WTC11 (cell line): ENCODE data around the gene EML6. TPM values are rescaled to one million over a fixed set of nuclear protein-coding genes. Genes with fewer than 3 reads are reported as not detected.

Source experiments
- ATAC-seq: fragments of 200-7000 bp; cut with Tn5 transposase; 2 replicates; pipeline ENCODE4 v1.10.0; 2021; ENCODE audit warnings: mild to moderate bottlenecking, moderate library complexity
- CTCF ChIA-PET: fragments of 300-600 bp; sonication (Branson Sonifier 250); formaldehyde crosslinking; loops from one replicate; lab custom pipeline; 2021; ENCODE audit warnings: antibody characterized with exemption; lab: Charles Lee
- POLR2A ChIA-PET: fragments of 350-600 bp; sonication (Branson Sonifier 250); formaldehyde crosslinking; loops from one replicate; lab custom pipeline; 2021; ENCODE audit warnings: antibody characterized with exemption; lab: Charles Lee
- DNase-seq: peaks from one replicate; pipeline ENCODE4 v3.0.0; 2021; ENCODE audit warnings: low spot score
- H3K27ac Mint-ChIP-seq: 2 replicates; pipeline ENCODE4 v1.8.0; 2021; ENCODE audit warnings: mixed read lengths
- H3K27me3 Mint-ChIP-seq: 2 replicates; pipeline ENCODE4 v1.8.0; 2021; ENCODE audit warnings: low read depth, mild to moderate bottlenecking, moderate library complexity, mixed read lengths
- H3K36me3 Mint-ChIP-seq: 2 replicates; pipeline ENCODE4 v1.8.0; 2021; ENCODE audit warnings: mixed read lengths
- H3K4me1 Mint-ChIP-seq: 2 replicates; pipeline ENCODE4 v1.8.0; 2022; ENCODE audit warnings: mixed read lengths
- H3K4me3 Mint-ChIP-seq: 2 replicates; pipeline ENCODE4 v1.8.0; 2021; ENCODE audit warnings: mild to moderate bottlenecking, moderate library complexity, mixed read lengths
- H3K9me3 Mint-ChIP-seq: 2 replicates; pipeline ENCODE4 v1.8.0; 2021; ENCODE audit warnings: mixed read lengths
- CREB1 ChIP-seq: sonication (generic); formaldehyde crosslinking; IDR thresholded peaks from 2 replicates; pipeline ENCODE4 v1.8.0; 2023; ENCODE audit warnings: mild to moderate bottlenecking, missing genetic modification reagents
- CREM ChIP-seq: sonication (generic); formaldehyde crosslinking; IDR thresholded peaks from 2 replicates; pipeline ENCODE4 v1.8.1; 2022; ENCODE audit warnings: mild to moderate bottlenecking, missing genetic modification reagents, moderate library complexity
- HMGA2 ChIP-seq: fragments of 250-450 bp; sonication (Bioruptor Pico); IDR thresholded peaks from 2 replicates; pipeline ENCODE4 v1.4.0; 2021; ENCODE audit warnings: mild to moderate bottlenecking, moderate library complexity
- KAT7 ChIP-seq: sonication (generic); formaldehyde crosslinking; IDR thresholded peaks from 2 replicates; pipeline ENCODE4 v1.8.1; 2023; ENCODE audit warnings: missing genetic modification reagents, mild to moderate bottlenecking, borderline replicate concordance
- NR3C1 ChIP-seq: sonication (generic); formaldehyde crosslinking; conservative IDR thresholded peaks from 2 replicates; pipeline ENCODE4 v1.8.1; 2023; ENCODE audit warnings: low read depth, mild to moderate bottlenecking, missing genetic modification reagents
- RELA ChIP-seq: sonication (generic); formaldehyde crosslinking; IDR thresholded peaks from 2 replicates; pipeline ENCODE4 v1.8.1; 2022; ENCODE audit warnings: missing genetic modification reagents, mild to moderate bottlenecking, borderline replicate concordance
- RORB ChIP-seq: fragments of 250-450 bp; sonication (Bioruptor Pico); IDR thresholded peaks from 2 replicates; pipeline ENCODE4 v1.9.0; 2021; ENCODE audit warnings: mild to moderate bottlenecking
- SOX15 ChIP-seq: fragments of 250-450 bp; sonication (Bioruptor Pico); IDR thresholded peaks from 2 replicates; pipeline ENCODE4 v1.9.0; 2021; ENCODE audit warnings: mild to moderate bottlenecking
- TP53 ChIP-seq: sonication (generic); formaldehyde crosslinking; IDR thresholded peaks from 2 replicates; pipeline ENCODE4 v1.8.1; 2023; ENCODE audit warnings: mild to moderate bottlenecking, missing genetic modification reagents
- ZBTB21 ChIP-seq: sonication (generic); formaldehyde crosslinking; IDR thresholded peaks from 2 replicates; pipeline ENCODE4 v1.8.1; 2023; ENCODE audit warnings: mild to moderate bottlenecking, missing genetic modification reagents, borderline replicate concordance
- ZNF219 ChIP-seq: sonication (generic); formaldehyde crosslinking; IDR thresholded peaks from 2 replicates; pipeline ENCODE4 v1.8.0; 2023; ENCODE audit warnings: missing genetic modification reagents, mild to moderate bottlenecking, borderline replicate concordance
- ZNF317 ChIP-seq: sonication (generic); formaldehyde crosslinking; IDR thresholded peaks from 2 replicates; pipeline ENCODE4 v1.8.1; 2023; ENCODE audit warnings: low read depth, mild to moderate bottlenecking, moderate library complexity, missing genetic modification reagents, borderline replicate concordance
- ZNF671 ChIP-seq: fragments of 250-450 bp; sonication (Bioruptor Pico); IDR thresholded peaks from 2 replicates; pipeline ENCODE4 v1.8.0; 2021; ENCODE audit warnings: mild to moderate bottlenecking
- total RNA-seq: library from RNA; stranded (reverse); gene quantifications from 3 replicates; pipeline ENCODE4 v1.2.3, GENCODE V29; 2021
- TF ChIP-seq, protein P1 (sequence below): sonication (generic); formaldehyde crosslinking; IDR thresholded peaks from 2 replicates; pipeline ENCODE4 v1.8.1; 2022; ENCODE audit warnings: mild to moderate bottlenecking, missing genetic modification reagents, moderate library complexity, borderline replicate concordance
- TF ChIP-seq, protein P2 (sequence below): fragments of 250-450 bp; sonication (Bioruptor Pico); IDR thresholded peaks from 2 replicates; pipeline ENCODE4 v1.9.0; 2021; ENCODE audit warnings: mild to moderate bottlenecking
- TF ChIP-seq, protein P3 (sequence below): sonication (generic); formaldehyde crosslinking; IDR thresholded peaks from 2 replicates; pipeline ENCODE4 v1.8.0; 2022; ENCODE audit warnings: missing genetic modification reagents

EML6 gene
- total RNA-seq, 1 experiment from 2014 or later, result 2.1 TPM

DNA sequence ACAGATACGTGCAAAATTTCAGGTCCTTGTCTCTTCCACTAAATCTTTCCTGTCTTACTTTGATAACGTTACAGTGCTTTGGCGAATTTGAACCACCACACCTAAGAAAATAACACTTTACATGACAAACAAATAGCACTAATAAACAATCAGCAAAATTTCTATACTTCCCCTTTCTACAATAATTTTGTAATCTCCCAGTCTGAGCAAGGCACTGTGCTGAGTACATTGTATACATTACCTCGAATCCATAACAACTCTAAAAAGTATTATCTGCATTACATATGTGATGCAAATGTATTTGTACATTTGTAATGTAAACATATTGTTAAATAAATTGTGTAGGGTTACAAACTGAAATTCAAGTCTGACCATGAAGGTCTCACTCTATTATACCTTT, 276.9 kb downstream of the EML6 start:
- DNase-seq, result no peak
- ChIA-PET POLR2A (no interaction called here), CTCF (no interaction called here)
- Mint-ChIP-seq H3K9me3 (no peaks in the 10 kb centered on the region), H3K4me3 (no peak overlapping the region), H3K27ac (peak overlapping the region; percentile 28), H3K27me3 (no peaks in the 10 kb centered on the region), H3K4me1 (peaks cover 48% of the 10 kb centered on the region), H3K36me3 (no peaks in the 10 kb centered on the region)
- ATAC-seq, result no peak
- TF ChIP-seq KAT7, result no peak
- TF ChIP-seq ZNF671 (CRISPR knock-in tag), result no peak
- no peak for TF ChIP-seq NR3C1 (CRISPR knock-in tag)
- no peak for TF ChIP-seq TP53 (CRISPR knock-in tag)
- TF ChIP-seq, protein P1, sequence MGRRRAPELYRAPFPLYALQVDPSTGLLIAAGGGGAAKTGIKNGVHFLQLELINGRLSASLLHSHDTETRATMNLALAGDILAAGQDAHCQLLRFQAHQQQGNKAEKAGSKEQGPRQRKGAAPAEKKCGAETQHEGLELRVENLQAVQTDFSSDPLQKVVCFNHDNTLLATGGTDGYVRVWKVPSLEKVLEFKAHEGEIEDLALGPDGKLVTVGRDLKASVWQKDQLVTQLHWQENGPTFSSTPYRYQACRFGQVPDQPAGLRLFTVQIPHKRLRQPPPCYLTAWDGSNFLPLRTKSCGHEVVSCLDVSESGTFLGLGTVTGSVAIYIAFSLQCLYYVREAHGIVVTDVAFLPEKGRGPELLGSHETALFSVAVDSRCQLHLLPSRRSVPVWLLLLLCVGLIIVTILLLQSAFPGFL (CRISPR knock-in tag), result no peak

DNA sequence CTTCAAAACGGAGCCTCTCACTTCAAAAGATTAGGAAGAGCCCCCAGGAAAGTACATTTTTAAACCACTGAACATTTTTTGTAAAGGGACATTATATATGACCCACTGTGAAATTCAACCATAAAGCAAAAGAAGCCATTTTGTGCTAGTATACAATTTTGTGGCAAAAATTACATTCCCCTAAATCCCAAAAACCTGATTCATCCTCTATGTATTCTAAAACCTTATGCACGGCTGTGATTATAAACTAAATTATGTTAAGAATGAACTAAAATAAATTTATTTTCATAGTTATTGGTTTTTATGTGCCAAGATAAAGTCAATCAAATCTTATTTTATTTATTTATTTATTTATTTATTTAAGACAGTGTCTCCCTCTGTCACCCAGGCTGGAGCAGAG, 278.3 kb downstream of the EML6 start:
- no peaks in the 10 kb centered on the region for H3K36me3 Mint-ChIP-seq
- H3K27ac Mint-ChIP-seq, result no peak overlapping the region
- CTCF ChIA-PET, result interaction anchor here (1.6 kb wide), 1 partner anchor 28 kb away, joined by 3 read pairs; no protein-coding TSS in a partner anchor
- ATAC-seq, result no peak
- no peak for DNase-seq
- no peak for TF ChIP-seq RORB (CRISPR knock-in tag)
- TF ChIP-seq, protein P2, sequence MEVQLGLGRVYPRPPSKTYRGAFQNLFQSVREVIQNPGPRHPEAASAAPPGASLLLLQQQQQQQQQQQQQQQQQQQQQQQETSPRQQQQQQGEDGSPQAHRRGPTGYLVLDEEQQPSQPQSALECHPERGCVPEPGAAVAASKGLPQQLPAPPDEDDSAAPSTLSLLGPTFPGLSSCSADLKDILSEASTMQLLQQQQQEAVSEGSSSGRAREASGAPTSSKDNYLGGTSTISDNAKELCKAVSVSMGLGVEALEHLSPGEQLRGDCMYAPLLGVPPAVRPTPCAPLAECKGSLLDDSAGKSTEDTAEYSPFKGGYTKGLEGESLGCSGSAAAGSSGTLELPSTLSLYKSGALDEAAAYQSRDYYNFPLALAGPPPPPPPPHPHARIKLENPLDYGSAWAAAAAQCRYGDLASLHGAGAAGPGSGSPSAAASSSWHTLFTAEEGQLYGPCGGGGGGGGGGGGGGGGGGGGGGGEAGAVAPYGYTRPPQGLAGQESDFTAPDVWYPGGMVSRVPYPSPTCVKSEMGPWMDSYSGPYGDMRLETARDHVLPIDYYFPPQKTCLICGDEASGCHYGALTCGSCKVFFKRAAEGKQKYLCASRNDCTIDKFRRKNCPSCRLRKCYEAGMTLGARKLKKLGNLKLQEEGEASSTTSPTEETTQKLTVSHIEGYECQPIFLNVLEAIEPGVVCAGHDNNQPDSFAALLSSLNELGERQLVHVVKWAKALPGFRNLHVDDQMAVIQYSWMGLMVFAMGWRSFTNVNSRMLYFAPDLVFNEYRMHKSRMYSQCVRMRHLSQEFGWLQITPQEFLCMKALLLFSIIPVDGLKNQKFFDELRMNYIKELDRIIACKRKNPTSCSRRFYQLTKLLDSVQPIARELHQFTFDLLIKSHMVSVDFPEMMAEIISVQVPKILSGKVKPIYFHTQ (CRISPR knock-in tag), result no peak
- POLR2A ChIA-PET, result no interaction called here
- H3K27me3 Mint-ChIP-seq, result no peaks in the 10 kb centered on the region
- H3K9me3 Mint-ChIP-seq, result no peaks in the 10 kb centered on the region
- H3K4me1 Mint-ChIP-seq, result peaks cover 55% of the 10 kb centered on the region
- no peak overlapping the region for H3K4me3 Mint-ChIP-seq

DNA sequence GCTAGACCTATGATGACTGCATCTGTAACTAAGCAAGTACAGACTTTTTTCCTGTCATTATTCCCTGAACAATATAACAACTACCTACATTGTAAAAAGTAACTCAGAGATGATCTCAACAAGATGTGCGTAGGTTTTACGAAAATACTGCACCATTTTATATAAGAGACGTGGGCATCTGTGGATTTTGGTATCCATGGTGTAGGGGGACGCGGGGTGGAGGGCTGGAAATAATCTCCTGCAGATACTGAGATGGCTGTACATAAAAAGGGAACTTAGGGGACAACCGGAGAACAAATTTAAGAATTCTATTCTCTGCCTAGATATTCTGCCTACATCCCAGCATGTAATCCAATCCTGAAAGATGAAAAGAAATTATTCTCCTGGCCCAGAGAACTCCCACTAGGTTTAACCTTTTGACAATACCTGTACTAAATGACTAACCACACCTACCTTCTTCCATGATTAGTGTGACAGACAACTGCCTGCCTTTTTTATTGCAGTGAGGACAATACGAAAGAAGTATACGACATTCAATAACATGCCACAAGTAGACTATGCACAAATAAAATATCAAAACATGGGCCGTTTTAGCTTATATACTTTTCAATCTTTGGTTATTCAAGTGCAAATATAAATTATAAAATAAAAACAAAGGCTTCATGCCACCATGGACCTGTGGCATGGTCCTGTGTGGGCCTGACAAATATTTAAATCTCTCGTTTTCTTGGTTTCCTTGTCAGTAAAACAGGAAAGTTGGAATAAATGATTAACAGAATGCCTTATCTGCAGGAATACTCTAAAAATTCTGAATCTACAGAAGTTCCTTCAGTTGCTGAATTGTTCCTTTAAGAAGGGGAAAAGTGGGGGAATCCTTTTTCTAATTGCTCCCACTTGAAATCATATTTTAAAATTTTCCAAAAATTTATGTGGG, 280.5 kb downstream of the EML6 start:
- Mint-ChIP-seq H3K27ac (0 out of 2 replicates have a peak overlapping the region, but pooled peaks have one; percentile 23), H3K36me3 (no peaks in the 10 kb centered on the region), H3K9me3 (no peaks in the 10 kb centered on the region), H3K27me3 (no peaks in the 10 kb centered on the region), H3K4me1 (peaks cover 59% of the 10 kb centered on the region), H3K4me3 (no peak overlapping the region)
- ChIA-PET POLR2A (no interaction called here), CTCF (interaction anchor here (1.3 kb wide), 1 partner anchor 9 kb away, joined by 3 read pairs; no protein-coding TSS in a partner anchor)
- DNase-seq, result no peak
- ATAC-seq, result no peak
- TF ChIP-seq HMGA2 (CRISPR knock-in tag), result no peak
- TF ChIP-seq TP53 (CRISPR knock-in tag), result no peak
- no peak for TF ChIP-seq ZBTB21 (CRISPR knock-in tag)
- TF ChIP-seq CREB1, result no peak
- no peak for TF ChIP-seq ZNF317
- TF ChIP-seq, protein P3, sequence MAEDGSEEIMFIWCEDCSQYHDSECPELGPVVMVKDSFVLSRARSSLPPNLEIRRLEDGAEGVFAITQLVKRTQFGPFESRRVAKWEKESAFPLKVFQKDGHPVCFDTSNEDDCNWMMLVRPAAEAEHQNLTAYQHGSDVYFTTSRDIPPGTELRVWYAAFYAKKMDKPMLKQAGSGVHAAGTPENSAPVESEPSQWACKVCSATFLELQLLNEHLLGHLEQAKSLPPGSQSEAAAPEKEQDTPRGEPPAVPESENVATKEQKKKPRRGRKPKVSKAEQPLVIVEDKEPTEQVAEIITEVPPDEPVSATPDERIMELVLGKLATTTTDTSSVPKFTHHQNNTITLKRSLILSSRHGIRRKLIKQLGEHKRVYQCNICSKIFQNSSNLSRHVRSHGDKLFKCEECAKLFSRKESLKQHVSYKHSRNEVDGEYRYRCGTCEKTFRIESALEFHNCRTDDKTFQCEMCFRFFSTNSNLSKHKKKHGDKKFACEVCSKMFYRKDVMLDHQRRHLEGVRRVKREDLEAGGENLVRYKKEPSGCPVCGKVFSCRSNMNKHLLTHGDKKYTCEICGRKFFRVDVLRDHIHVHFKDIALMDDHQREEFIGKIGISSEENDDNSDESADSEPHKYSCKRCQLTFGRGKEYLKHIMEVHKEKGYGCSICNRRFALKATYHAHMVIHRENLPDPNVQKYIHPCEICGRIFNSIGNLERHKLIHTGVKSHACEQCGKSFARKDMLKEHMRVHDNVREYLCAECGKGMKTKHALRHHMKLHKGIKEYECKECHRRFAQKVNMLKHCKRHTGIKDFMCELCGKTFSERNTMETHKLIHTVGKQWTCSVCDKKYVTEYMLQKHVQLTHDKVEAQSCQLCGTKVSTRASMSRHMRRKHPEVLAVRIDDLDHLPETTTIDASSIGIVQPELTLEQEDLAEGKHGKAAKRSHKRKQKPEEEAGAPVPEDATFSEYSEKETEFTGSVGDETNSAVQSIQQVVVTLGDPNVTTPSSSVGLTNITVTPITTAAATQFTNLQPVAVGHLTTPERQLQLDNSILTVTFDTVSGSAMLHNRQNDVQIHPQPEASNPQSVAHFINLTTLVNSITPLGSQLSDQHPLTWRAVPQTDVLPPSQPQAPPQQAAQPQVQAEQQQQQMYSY (CRISPR knock-in tag), result no peak
- TF ChIP-seq RELA (CRISPR knock-in tag), result no peak
- TF ChIP-seq ZNF219 (CRISPR knock-in tag), result no peak
- no peak for TF ChIP-seq CREM (CRISPR knock-in tag)
- no peak for TF ChIP-seq SOX15
